HL-60 (cell line): ENCODE results near the gene GSTA2.
"Not testable (repeated sequence)": the region's sequence is repeated elsewhere in the genome, so short reads cannot be mapped to it uniquely, and the experiment has no call there.

ENCODE experiments used
- DNase-seq, 2 experiments: peaks; one replicate each; pipeline ENCODE4 v3.0.0-alpha.2; 2010 to 2020; ENCODE audit warnings: low read depth in 1 of 2, low spot score in 1 of 2
- H3K27ac ChIP-seq: fragments of 250-450 bp; sonication (Bioruptor Pico); replicated peaks from 2 replicates; pipeline ENCODE4 v1.5.1; 2020; ENCODE audit warnings: mild to moderate bottlenecking, moderate library complexity
- H3K27me3 ChIP-seq: fragments of 250-450 bp; sonication (Bioruptor Pico); 2 replicates; pipeline ENCODE4 v1.5.1; 2021; ENCODE audit warnings: mild to moderate bottlenecking, moderate library complexity; ENCODE audit not compliant: insufficient read depth, poor library complexity, severe bottlenecking
- H3K4me3 ChIP-seq: replicated peaks from 2 replicates; pipeline ENCODE4 v1.5.1; 2011; ENCODE audit warnings: mild to moderate bottlenecking, control low read depth, low read length; ENCODE audit not compliant: insufficient read depth
- CTCF ChIP-seq: IDR thresholded peaks from one replicate; pipeline ENCODE4 v1.5.1; 2011; ENCODE audit warnings: low read length, control low read depth, inconsistent platforms; ENCODE audit not compliant: insufficient read depth
- GABPA ChIP-seq: IDR thresholded peaks from 2 replicates; pipeline ENCODE4 v1.6.1; 2012; ENCODE audit warnings: low read depth
- POLR2AphosphoS5 ChIP-seq: IDR thresholded peaks from 2 replicates; pipeline ENCODE4 v1.6.1; 2012; ENCODE audit warnings: low read depth
- REST ChIP-seq: IDR thresholded peaks from 2 replicates; pipeline ENCODE4 v1.6.1; 2012; ENCODE audit warnings: low read depth; ENCODE audit not compliant: insufficient replicate concordance
- SPI1 ChIP-seq: IDR thresholded peaks from 2 replicates; pipeline ENCODE4 v1.6.1; 2012; ENCODE audit warnings: low read depth, mild to moderate bottlenecking, borderline replicate concordance

The GSTA2 gene

GRCh38 chr6:52712136-52712535 is 51.1 kb downstream of the GSTA2 start:
- no peak overlapping the region for H3K27ac ChIP-seq
- peaks cover 2% of the 10 kb centered on the region for H3K27me3 ChIP-seq
- no peak for TF ChIP-seq CTCF
- no peak for TF ChIP-seq SPI1
- TF ChIP-seq REST: no peak
- TF ChIP-seq POLR2AphosphoS5: no peak
- no peak for TF ChIP-seq GABPA
- H3K4me3 ChIP-seq: no peak overlapping the region
- DNase-seq: no peak

- H3K27ac ChIP-seq: no peak overlapping the region
- TF ChIP-seq CTCF (no peak), REST (no peak), GABPA (no peak), POLR2AphosphoS5 (no peak), SPI1 (no peak)
- no peak overlapping the region for H3K4me3 ChIP-seq
- no peak for DNase-seq
- no peaks in the 10 kb centered on the region for H3K27me3 ChIP-seq
Observed at GRCh38 chr6:52707963-52708680, 55.2 kb downstream of the GSTA2 start.

GRCh38 chr6:52706001-52706400 is 57.3 kb downstream of the GSTA2 start:
- H3K27ac ChIP-seq: no peak overlapping the region
- DNase-seq: no peak
- no peak overlapping the region for H3K4me3 ChIP-seq
- TF ChIP-seq SPI1: no peak
- TF ChIP-seq REST: no peak
- TF ChIP-seq GABPA: no peak
- no peak for TF ChIP-seq CTCF
- no peak for TF ChIP-seq POLR2AphosphoS5
- H3K27me3 ChIP-seq: no peaks in the 10 kb centered on the region

GRCh38 chr6:52704781-52705502 is 58.3 kb downstream of the GSTA2 start:
- H3K4me3 ChIP-seq, H3K27ac ChIP-seq, H3K27me3 ChIP-seq, DNase-seq: not testable (repeated sequence)
